Left forelimb (tissue), 1 donor: ENCODE data around the gene TUBGCP2.

Source experiments
- DNase-seq: peaks from one replicate; pipeline ENCODE4 v3.0.0-alpha.2; 2018; ENCODE audit warnings: low spot score

Gene TUBGCP2

DNA sequence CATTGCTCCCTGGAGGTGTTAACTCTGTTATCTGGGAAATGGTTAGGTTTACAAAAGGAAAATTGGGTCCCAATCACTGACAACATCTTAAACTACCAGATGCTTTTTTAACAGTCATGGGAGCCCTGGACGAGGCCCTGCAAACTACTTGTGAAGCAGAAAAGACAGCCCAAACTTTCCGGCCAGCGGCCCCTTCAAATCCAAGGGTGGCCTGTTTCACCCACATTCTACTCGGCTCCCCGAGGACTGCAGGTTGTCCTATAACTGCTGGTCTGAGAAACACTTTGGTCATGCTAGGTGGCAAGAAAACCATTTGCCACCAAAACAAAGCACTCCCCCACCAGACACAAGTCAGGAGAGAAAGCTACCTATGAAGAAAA is 2.6 kb downstream of the TUBGCP2 start:
- no peak for DNase-seq

- DNase-seq: no peak
Measured at GRCh38 chr10:133303206-133303605, 5.5 kb downstream of the TUBGCP2 start.

GRCh38 chr10:133302230-133302629 is 6.4 kb downstream of the TUBGCP2 start:
- no peak for DNase-seq

DNA sequence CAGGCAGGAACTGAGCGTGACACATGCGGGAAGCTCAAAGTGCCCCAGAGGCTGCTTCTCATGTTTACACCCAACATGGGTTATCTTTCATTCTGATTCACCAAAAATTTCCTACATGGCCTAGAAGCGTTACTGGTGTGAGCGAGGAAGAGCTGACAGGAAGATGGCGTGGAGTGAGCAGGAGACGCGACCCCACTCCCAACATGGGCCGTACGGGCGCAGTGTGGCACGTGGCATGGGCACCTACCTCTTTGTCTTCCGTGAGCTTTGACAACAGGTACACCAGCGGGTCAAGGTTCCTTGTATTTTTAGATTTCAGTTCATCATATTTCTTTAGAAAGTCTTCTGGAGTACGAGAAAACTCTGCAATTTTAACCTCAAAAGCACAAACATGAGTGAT is 8.9 kb downstream of the TUBGCP2 start:
- DNase-seq: no peak

- no peak for DNase-seq
Measured at GRCh38 chr10:133299224-133299623, 9.4 kb downstream of the TUBGCP2 start.

- no peak for DNase-seq
Measured at GRCh38 chr10:133298466-133298865, 10.2 kb downstream of the TUBGCP2 start.

DNA sequence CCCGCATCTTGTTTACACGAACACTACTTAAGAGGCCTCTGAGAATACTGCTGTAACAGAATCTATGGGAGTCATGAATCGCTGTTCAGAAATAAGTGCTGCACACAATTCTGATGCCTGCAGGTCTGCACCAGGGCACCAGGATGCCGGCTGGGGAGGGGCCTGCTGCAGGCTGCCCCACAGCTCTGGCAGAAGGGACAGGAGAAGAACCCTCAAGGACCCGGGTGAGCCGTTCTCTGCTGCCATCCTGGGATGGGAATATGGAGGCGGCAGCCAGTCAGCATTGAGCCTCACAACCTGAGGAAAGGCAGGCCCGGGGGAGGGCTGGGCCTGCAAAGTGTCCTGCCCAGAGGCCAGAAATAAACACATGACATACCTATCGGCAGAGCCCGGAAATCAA is 11.2 kb downstream of the TUBGCP2 start:
- no peak for DNase-seq

- no peak for DNase-seq
Measured at GRCh38 chr10:133295426-133296320, 13.0 kb downstream of the TUBGCP2 start.

DNA sequence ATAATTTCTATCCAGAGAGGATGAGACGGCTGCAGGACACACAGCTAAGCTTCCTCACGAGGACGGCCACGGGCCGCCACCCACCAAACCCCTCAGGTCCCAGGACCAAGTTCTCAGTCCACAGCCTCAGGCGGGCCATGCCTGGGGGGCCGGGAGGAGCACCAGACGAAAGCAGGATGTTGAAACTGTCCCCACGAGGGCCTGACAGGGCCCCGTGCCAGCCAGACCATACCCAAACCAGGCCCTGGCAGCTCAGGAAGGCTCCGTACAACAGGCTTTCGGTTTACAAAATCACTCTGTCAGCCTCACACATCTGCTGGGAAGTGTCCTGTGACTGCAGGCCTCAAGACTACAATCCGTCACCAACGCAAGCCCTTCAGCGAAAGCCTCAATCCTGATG is 14.5 kb downstream of the TUBGCP2 start:
- no peak for DNase-seq

- no peak for DNase-seq
Measured at GRCh38 chr10:133293810-133294119, 14.9 kb downstream of the TUBGCP2 start.

DNA sequence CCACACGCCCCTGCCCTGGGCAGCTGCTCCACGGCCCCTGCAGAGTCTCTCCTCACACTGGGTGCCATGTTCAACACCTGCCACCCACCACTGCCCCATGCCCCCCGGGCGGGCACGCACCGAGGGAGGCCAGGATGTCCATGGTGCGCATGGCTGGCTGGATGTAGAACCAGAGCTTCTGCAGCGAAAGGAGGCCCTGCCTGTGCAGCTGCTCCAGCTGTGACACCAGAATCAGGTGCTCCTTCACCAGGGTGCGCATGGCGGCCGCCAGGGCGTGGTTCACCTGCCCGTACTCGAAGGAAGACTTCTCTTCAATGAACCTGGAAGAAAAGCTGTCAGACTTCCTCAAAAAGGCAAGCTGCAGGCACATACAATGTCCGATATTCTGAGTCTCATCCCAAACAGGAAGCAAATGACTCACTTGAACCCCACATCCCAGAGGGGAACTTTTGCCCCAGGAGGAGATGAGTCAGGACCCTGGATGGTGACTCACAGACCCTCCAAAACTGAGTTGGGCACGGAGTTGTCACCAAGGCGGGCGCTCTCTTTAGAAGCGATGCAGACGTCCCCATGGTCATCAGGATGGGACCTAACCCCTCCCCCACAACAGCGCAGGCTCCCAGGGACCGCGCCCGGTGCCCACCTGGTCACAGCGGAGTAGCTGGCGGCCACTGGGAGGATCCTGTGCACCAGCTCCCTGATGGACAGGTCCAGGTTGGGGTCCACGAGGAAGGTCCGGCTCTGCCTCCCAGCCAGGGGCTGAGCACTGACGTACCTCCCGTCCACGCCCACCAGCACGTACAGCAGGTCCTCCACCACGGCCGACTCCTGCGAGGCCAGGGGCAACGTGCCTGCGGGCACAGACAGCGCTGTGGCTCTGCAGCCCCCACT is 15.5 kb downstream of the TUBGCP2 start:
- no peak for DNase-seq

DNA sequence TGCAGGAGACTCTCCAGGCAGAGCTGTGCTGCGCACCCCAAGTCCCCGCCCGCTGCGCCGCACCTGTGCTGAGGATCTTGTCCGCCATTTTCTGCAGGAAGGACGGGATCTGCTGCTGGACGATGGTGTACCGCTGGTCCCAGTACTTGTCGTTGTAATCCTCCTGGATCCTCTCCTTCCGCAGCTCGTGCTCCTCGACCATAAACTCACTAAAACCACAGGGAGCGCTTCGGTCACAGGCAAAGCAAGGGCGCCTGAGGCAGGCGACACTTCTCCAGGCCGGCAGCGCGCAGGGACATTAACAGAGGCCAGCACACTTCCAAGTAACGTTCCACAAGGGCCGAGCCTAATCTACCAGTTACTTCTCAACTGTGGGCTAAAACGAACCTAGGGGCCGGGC is 18.9 kb downstream of the TUBGCP2 start:
- DNase-seq: no peak

DNA sequence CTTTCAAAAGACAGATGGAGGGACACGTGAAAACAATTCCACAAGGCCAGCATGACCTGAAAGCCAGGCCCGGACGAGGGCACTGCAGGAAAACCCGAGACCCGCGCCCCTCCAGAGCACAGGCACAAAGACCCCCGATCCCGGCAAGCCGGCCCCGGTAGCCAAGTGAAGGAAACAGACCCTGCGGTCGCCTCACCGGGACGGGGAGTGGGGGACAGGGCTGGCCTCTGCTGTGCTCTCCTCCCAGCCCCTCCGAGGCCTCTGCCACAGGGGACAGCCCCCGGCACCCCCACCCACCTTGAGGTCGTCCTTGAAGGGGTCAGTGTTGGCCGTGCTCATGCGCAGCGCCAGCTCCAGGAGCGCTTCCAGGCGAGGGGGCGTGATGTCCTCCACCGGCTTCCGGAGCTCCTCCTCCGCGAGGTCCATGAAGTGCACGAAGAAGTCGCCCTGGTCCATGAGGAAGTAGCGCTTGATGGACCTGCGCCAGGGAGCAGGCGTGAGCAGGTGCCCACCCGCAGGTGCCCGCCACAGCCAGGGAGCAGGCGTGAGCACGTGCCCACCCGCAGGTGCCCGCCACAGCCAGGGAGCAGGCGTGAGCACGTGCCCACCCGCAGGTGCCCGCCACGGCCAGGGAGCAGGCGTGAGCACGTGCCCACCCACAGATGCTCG is 20.7 kb downstream of the TUBGCP2 start:
- no peak for DNase-seq

- no peak for DNase-seq
Measured at GRCh38 chr10:133286366-133286765, 22.3 kb downstream of the TUBGCP2 start.

GRCh38 chr10:133285217-133285616 is 23.5 kb downstream of the TUBGCP2 start:
- no peak for DNase-seq

DNA sequence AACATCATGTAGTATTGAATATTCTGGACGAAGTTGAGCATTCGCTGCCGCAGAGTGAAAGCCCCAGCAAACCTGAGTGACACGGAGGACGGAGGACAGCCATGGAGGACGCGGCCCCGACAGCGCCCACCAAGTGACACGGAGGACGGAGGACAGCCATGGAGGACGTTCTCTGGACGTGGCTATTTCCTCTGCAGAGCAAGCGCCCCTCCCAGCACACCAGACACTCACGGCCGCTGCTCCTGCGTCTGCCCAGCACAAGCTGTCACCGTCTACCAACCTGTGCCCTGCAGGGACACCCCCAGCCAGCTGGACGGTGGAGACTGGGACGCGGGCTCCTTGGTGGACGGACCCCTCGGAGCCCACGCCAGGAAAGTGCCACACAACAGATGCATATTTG is 24.7 kb downstream of the TUBGCP2 start:
- no peak for DNase-seq

- no peak for DNase-seq
Measured at GRCh38 chr10:133282846-133283390, 25.8 kb downstream of the TUBGCP2 start.

DNA sequence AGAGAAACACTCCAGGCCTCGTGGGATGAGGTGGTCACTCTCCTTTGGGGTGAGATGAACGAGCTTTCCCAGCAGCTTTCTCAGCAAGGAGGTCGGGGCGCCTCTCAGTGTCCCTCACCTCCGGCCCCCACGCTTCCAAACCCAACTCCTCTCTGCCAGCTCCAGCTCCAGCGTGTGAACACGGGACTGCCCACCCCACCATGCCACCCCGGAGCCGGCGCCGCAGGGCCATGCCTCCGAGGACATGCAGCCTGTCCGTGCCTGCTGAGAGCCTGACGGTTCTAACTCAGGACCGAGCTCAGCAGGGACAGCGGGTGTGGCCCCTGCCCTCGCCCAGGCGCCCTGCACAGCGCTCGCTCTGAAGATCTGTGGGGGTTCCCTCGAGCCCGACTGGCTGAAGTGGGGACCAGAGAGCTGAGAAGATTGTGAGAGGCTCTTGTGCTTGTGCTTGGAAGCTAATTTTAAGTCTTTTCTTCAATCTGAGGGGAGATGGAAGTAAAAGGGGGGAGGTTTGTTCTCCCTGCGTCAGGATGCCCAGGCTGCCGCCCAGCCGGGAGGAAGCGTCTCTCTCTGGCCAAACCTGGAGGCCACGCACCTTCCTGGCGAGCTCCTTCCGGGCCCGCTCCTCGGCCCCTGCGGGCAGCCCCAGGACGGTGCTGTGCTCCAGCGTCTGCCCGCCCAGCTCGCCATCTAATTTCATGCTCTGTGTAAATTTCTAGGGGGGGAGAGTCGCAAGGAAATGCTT is 26.9 kb downstream of the TUBGCP2 start:
- no peak for DNase-seq

DNA sequence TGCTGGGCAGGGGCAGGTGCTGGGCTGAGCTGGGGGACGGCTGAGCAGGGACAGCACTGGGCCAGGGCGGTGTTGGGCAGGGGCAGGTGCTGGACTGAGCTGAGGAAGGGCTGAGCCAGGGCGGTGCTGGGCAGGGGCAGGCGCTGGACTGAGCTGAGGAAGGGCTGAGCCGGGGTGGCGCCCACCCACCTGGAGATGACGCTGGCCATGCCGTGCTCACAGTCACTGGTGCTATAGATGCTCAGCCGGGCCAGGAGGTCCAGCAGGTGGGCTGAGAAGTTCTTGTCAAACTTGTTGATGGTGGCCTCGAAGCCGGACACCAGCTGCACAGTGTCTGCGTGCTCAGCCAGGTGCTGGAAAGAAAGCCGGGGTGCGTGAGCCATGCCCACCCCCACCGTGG is 27.6 kb downstream of the TUBGCP2 start:
- no peak for DNase-seq

DNA sequence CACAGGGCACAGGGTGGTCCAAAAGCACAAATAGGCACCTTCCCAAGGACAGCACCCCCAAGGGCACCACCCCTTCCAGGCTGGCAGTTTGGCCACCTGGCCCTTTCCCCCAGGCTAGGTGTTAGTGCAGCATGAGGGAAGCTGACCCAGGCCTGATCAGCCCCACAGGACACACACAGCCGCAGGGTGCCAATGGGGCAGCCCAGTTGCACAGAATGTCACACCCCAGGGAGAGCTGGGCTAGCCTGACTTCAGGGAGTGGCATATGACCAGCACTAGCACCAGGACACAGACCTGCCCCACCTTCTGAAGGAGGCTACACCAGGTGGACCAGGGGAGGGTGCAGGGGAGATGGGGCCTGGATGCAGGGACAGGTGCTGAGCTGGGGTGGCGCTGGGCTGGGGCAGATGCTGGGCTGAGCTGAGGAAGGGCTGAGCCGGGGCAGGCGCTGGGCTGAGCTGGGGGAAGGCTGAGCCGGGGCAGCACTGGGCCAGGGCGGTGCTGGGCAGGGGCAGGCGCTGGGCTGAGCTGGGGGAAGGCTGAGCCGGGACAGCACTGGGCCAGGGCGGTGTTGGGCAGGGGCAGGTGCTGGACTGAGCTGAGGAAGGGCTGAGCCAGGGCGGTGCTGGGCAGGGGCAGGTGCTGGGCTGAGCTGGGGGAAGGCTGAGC is 28.1 kb downstream of the TUBGCP2 start:
- DNase-seq: no peak
